SK-N-MC (cell line): ENCODE data around the gene CCDC39.

ENCODE experiments used
- EZH2 ChIP-seq: fragments of 200-600 bp; sonication (generic); IDR thresholded peaks from one replicate; pipeline ENCODE4 v1.6.1; 2017; ENCODE audit warnings: antibody characterized with exemption
- FOXP2 ChIP-seq: optimal IDR thresholded peaks from 2 replicates; pipeline ENCODE3; 2011; ENCODE audit warnings: mild to moderate bottlenecking, moderate library complexity; ENCODE audit not compliant: insufficient read depth; ENCODE audit errors: extremely low read length, control extremely low read depth
- POLR2AphosphoS5 ChIP-seq: IDR thresholded peaks from 2 replicates; pipeline ENCODE4 v1.6.1; 2012; ENCODE audit warnings: mild to moderate bottlenecking, low read depth, low read length, borderline replicate concordance

DNA sequence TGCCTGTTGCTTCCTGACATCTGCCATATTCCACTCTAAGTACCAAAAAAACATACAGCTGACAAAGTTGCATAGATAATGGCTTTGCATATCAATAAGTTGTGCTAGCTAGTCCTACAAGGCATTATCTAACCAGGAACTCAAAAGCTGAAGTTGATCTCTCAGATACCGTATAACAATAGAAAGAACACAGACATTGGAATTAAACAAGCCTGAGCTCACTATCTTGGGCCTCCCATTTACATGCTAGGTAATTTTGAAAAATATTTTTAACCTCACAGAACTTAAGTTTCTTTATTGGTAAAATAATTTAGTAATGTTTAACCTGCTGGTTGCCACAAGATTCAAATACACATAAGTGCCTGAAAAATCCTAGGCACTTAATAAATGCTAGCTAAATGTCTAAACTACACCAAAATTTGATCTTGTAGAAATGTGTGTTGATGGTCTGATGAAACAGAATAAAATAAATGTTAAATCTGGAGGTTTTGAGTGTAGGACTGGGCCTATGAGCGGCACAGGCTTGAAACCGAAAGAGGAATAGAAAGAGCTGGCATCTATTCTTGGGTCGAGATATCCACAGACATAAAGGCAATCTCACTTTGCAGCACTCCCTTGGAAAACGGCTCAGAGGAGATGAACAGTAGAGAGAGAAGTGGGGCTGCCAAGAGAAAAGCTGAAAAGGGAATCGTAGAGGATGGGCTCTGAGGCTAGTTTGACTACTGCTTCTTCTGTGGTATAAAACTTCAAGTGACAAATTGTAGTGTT, 107.3 kb downstream of the CCDC39 start:
- TF ChIP-seq POLR2AphosphoS5 (no peak), EZH2 (no peak), FOXP2 (no peak)
